PC-3 (cell line): ENCODE results near the gene ARHGEF28. TPM values are rescaled to one million over a fixed set of nuclear protein-coding genes. Genes with fewer than 3 reads are reported as not detected.

ENCODE experiments used
- ATAC-seq: fragments of 200-7000 bp; cut with Tn5 transposase; 2 replicates; pipeline ENCODE4 v1.9.1; 2020; ENCODE audit warnings: mild to moderate bottlenecking, moderate library complexity
- BruUV-seq: library from RNA; stranded (reverse); fragments of 400-500 nt; replicated peaks from 2 replicates; lab custom pipeline; 2021; lab: Mats Ljungman, UMichigan
- CTCF ChIA-PET: fragments of 300-600 bp; sonication (Branson Sonifier 250); formaldehyde crosslinking; loops from one replicate; lab custom pipeline; 2022; ENCODE audit warnings: antibody characterized with exemption; lab: Charles Lee
- POLR2A ChIA-PET: fragments of 300-600 bp; sonication (Branson Sonifier 250); formaldehyde crosslinking; loops from one replicate; lab custom pipeline; 2022; ENCODE audit warnings: antibody characterized with exemption; ENCODE audit not compliant: unreplicated experiment; lab: Charles Lee
- DNase-seq: peaks from one replicate; pipeline ENCODE4 v3.0.0-alpha.2; 2015
- H2AFZ ChIP-seq: fragments of 300-600 bp; sonication (generic); 2 replicates; pipeline ENCODE4 v1.6.0; 2016; ENCODE audit warnings: antibody characterized with exemption, low read length
- H3F3A ChIP-seq: fragments of 300-600 bp; sonication (generic); one replicate; pipeline ENCODE4 v1.6.0; 2017; ENCODE audit warnings: antibody characterized with exemption, low read length, control low read depth, mild to moderate bottlenecking; ENCODE audit not compliant: unreplicated experiment
- H3K27ac ChIP-seq: fragments of 300-600 bp; sonication (generic); 2 replicates; pipeline ENCODE4 v1.5.1; 2016; ENCODE audit warnings: mild to moderate bottlenecking, low read length
- H3K27me3 ChIP-seq: fragments of 300-600 bp; sonication (generic); 2 replicates; pipeline ENCODE4 v1.6.1; 2016; ENCODE audit warnings: low read length, mixed read lengths
- H3K36me3 ChIP-seq: fragments of 300-600 bp; sonication (generic); 2 replicates; pipeline ENCODE4 v1.6.1; 2016; ENCODE audit warnings: low read depth, mixed run types, low read length, mixed read lengths
- H3K4me1 ChIP-seq: fragments of 300-600 bp; sonication (generic); 2 replicates; pipeline ENCODE4 v1.5.1; 2016; ENCODE audit warnings: low read length; ENCODE audit not compliant: insufficient read depth
- H3K4me2 ChIP-seq: fragments of 300-600 bp; sonication (generic); 2 replicates; pipeline ENCODE4 v1.6.0; 2016; ENCODE audit warnings: low read length
- H3K4me3 ChIP-seq: fragments of 300-600 bp; sonication (generic); 2 replicates; pipeline ENCODE4 v1.5.1; 2016; ENCODE audit warnings: mild to moderate bottlenecking, low read length, mixed read lengths
- H3K79me2 ChIP-seq: fragments of 300-600 bp; sonication (generic); 2 replicates; pipeline ENCODE4 v1.6.1; 2017; ENCODE audit warnings: low read length, mixed read lengths
- H3K9ac ChIP-seq: fragments of 300-600 bp; sonication (generic); 2 replicates; pipeline ENCODE4 v1.6.0; 2016; ENCODE audit warnings: mild to moderate bottlenecking, low read length
- H3K9me2 ChIP-seq: fragments of 300-600 bp; sonication (generic); replicated peaks from 2 replicates; pipeline ENCODE4 v1.6.1; 2016; ENCODE audit warnings: mixed run types, low read length, mixed read lengths
- H3K9me3 ChIP-seq: fragments of 300-600 bp; sonication (generic); 2 replicates; pipeline ENCODE4 v1.6.1; 2016; ENCODE audit warnings: low read length, mixed read lengths
- H4K20me1 ChIP-seq: fragments of 300-600 bp; sonication (generic); 2 replicates; pipeline ENCODE4 v1.6.1; 2016; ENCODE audit warnings: low read length, mixed read lengths
- CTCF ChIP-seq: fragments of 300-600 bp; sonication (generic); conservative IDR thresholded peaks from 2 replicates; pipeline ENCODE4 v1.5.1; 2017; ENCODE audit warnings: antibody characterized with exemption, low read depth, mild to moderate bottlenecking, low read length
- EZH2 ChIP-seq: fragments of 300-600 bp; sonication (generic); IDR thresholded peaks from one replicate; pipeline ENCODE4 v1.6.1; 2017; ENCODE audit warnings: antibody characterized with exemption, mild to moderate bottlenecking, low read length; ENCODE audit not compliant: unreplicated experiment
- EZH2phosphoT487 ChIP-seq: fragments of 300-600 bp; sonication (generic); IDR thresholded peaks from 2 replicates; pipeline ENCODE4 v1.6.1; 2018; ENCODE audit warnings: mild to moderate bottlenecking, antibody characterized with exemption, low read length, borderline replicate concordance
- intact Hi-C: fragments of 100-400 bp; cut with micrococcal nuclease; formaldehyde crosslinking; loops from 2 replicates; pipeline ENCODE4 v1.9.0; 2023
- total RNA-seq: library from RNA; depleted of rRNA; stranded (reverse); fragments of >200 nt; gene quantifications from 2 replicates; pipeline ENCODE4 v1.2.3, GENCODE V29; 2014

Gene ARHGEF28
- total RNA-seq, 1 experiment from 2014 or later: 24.2 TPM

- DNase-seq (no peak), ATAC-seq (no peak)
- Histone ChIP-seq H3K79me2 (peaks cover 16% of the 10 kb centered on the region), H3K4me2 (no peak overlapping the region), H3K9me3 (no peaks in the 10 kb centered on the region), H3K9ac (no peak overlapping the region), H3K4me3 (no peak overlapping the region), H3K27ac (no peak overlapping the region), H3F3A (no peaks in the 10 kb centered on the region), H3K36me3 (peaks cover 7% of the 10 kb centered on the region; the same call in 1 of the 2 replicates), H3K27me3 (no peaks in the 10 kb centered on the region), H4K20me1 (no peaks in the 10 kb centered on the region), H3K9me2 (no peaks in the 10 kb centered on the region), H3K4me1 (peaks cover 33% of the 10 kb centered on the region), H2AFZ (no peak overlapping the region)
- ChIA-PET CTCF (no interaction called here), POLR2A (interaction anchor here (0.5 kb wide), 1 partner anchor 110 kb away, joined by 4 read pairs; no protein-coding TSS in a partner anchor)
- no TSS peak for BruUV-seq
- TF ChIP-seq CTCF (no peak), EZH2 (no peak), EZH2phosphoT487 (no peak)
- intact Hi-C loops: no loop called here
These were observed 79.4 kb downstream of the ARHGEF28 start for GRCh38 chr5:73705364-73705763.

GRCh38 chr5:73706963-73707362, 81.0 kb downstream of the ARHGEF28 start:
- Histone ChIP-seq H3K9me2 (no peaks in the 10 kb centered on the region), H3K36me3 (peaks cover 7% of the 10 kb centered on the region; the same call in 1 of the 2 replicates), H3K4me1 (peaks cover 20% of the 10 kb centered on the region), H3F3A (no peaks in the 10 kb centered on the region), H2AFZ (no peak overlapping the region), H4K20me1 (no peaks in the 10 kb centered on the region), H3K79me2 (peaks cover 23% of the 10 kb centered on the region), H3K27me3 (no peaks in the 10 kb centered on the region), H3K27ac (no peak overlapping the region), H3K4me3 (no peak overlapping the region), H3K9ac (no peak overlapping the region), H3K4me2 (no peak overlapping the region), H3K9me3 (no peaks in the 10 kb centered on the region)
- intact Hi-C loops: no loop called here
- ATAC-seq (0 out of 2 replicates have a peak, but pooled peaks have one; percentile 29), DNase-seq (peak; percentile 40)
- no TSS peak for BruUV-seq
- CTCF ChIA-PET: no interaction called here
- POLR2A ChIA-PET: interaction anchor here (0.6 kb wide), 1 partner anchor 15 kb away, joined by 3 read pairs; no protein-coding TSS in a partner anchor
- TF ChIP-seq EZH2phosphoT487: no peak
- TF ChIP-seq CTCF: no peak
- TF ChIP-seq EZH2: no peak

GRCh38 chr5:73709536-73710129, 83.6 kb downstream of the ARHGEF28 start:
- intact Hi-C loops: no loop called here
- CTCF ChIA-PET: no interaction called here

More at GRCh38 chr5:73709536-73710129, 83.6 kb downstream of the ARHGEF28 start:
- no peaks in the 10 kb centered on the region for H3K9me2 ChIP-seq
- H3K4me3 ChIP-seq: no peak overlapping the region
- POLR2A ChIA-PET: no interaction called here
- ATAC-seq (peak; percentile 24; the same call in 1 of the 2 replicates), DNase-seq (peak; percentile 78)
- no peaks in the 10 kb centered on the region for H3K27me3 ChIP-seq
- no TSS peak for BruUV-seq
- no peak overlapping the region for H2AFZ ChIP-seq
- H3K27ac ChIP-seq: no peak overlapping the region
- no peaks in the 10 kb centered on the region for H4K20me1 ChIP-seq
- H3K4me2 ChIP-seq: no peak overlapping the region
- H3K9ac ChIP-seq: no peak overlapping the region
- TF ChIP-seq CTCF (no peak), EZH2phosphoT487 (no peak), EZH2 (no peak)
- H3K4me1 ChIP-seq: peaks cover 11% of the 10 kb centered on the region; the same call in 1 of the 2 replicates
- H3K9me3 ChIP-seq: no peaks in the 10 kb centered on the region
- peaks cover 7% of the 10 kb centered on the region; the same call in 1 of the 2 replicates for H3K36me3 ChIP-seq
- H3F3A ChIP-seq: no peaks in the 10 kb centered on the region
- H3K79me2 ChIP-seq: 0 out of 2 replicates have a peak, but pooled peaks cover 12% of the 10 kb centered on the region
